Natural killer cell (primary cell): ENCODE data around the gene PDE4DIP. TPM values are rescaled to one million over a fixed set of nuclear protein-coding genes. Genes with fewer than 3 reads are reported as not detected.
"Not testable (repeated sequence)": the region's sequence is repeated elsewhere in the genome, so short reads cannot be mapped to it uniquely, and the experiment has no call there.

ENCODE experiments used
- ATAC-seq, 3 donors: fragments of 150-1000 bp in 2 of 3; fragments of 200-7000 bp in 1 of 3; cut with Tn5 transposase; 1 replicate in 1 of 3; 2 replicates in 2 of 3; pipeline ENCODE4 v1.10.0; 2021; ENCODE audit warnings: mild to moderate bottlenecking in 2 of 3, moderate library complexity in 2 of 3
- DNase-seq, 2 donors: peaks; one replicate each; pipeline versions ENCODE4 v3.0.0 to v3.0.0-alpha.2; 2013 to 2021; ENCODE audit warnings: mixed read lengths in 1 of 2
- H3K27ac ChIP-seq: one replicate; pipeline ENCODE4 v1.5.1; 2013; ENCODE audit warnings: mild to moderate bottlenecking, low read length
- H3K27me3 ChIP-seq: one replicate; pipeline ENCODE4 v1.6.1; 2013; ENCODE audit warnings: low read length; ENCODE audit not compliant: control insufficient read depth, insufficient read depth
- H3K36me3 ChIP-seq: one replicate; pipeline ENCODE4 v1.6.1; 2013; ENCODE audit warnings: low read length; ENCODE audit not compliant: control insufficient read depth, insufficient read depth
- H3K4me1 ChIP-seq: one replicate; pipeline ENCODE4 v1.6.1; 2013; ENCODE audit warnings: low read length; ENCODE audit not compliant: control insufficient read depth, insufficient read depth
- H3K4me3 ChIP-seq: one replicate; pipeline ENCODE4 v1.5.1; 2013; ENCODE audit warnings: low read length
- H3K9me3 ChIP-seq: one replicate; pipeline ENCODE4 v1.6.1; 2013; ENCODE audit warnings: low read length; ENCODE audit not compliant: control insufficient read depth, insufficient read depth
- H3K27ac Mint-ChIP-seq, 2 donors: one replicate each; pipeline ENCODE4 v1.8.0; 2022; ENCODE audit warnings: mild to moderate bottlenecking in 2 of 2, mixed read lengths in 2 of 2, moderate library complexity in 1 of 2
- H3K27me3 Mint-ChIP-seq, 2 donors: one replicate each; pipeline ENCODE4 v1.8.0; 2022; ENCODE audit warnings: low read depth in 2 of 2, mixed read lengths in 2 of 2
- H3K36me3 Mint-ChIP-seq: one replicate; pipeline ENCODE4 v1.8.0; 2022; ENCODE audit warnings: mixed read lengths
- H3K4me1 Mint-ChIP-seq, 2 donors: one replicate each; pipeline ENCODE4 v1.8.0; 2022; ENCODE audit warnings: mixed read lengths in 2 of 2
- H3K4me3 Mint-ChIP-seq: one replicate; pipeline ENCODE4 v1.8.0; 2022; ENCODE audit warnings: mild to moderate bottlenecking, moderate library complexity, mixed read lengths
- H3K9me3 Mint-ChIP-seq, 2 donors: one replicate each; pipeline ENCODE4 v1.8.0; 2022; ENCODE audit warnings: mixed read lengths in 2 of 2
- WGBS: methylation state at CpG from one replicate; pipeline ENCODE4 v1.1.7; 2013; ENCODE audit warnings: missing lambda C conversion rate; ENCODE audit not compliant: insufficient coverage; 5-methylcytosine and 5-hydroxymethylcytosine counted together
- intact Hi-C: fragments of 100-400 bp; cut with micrococcal nuclease; formaldehyde crosslinking; loops from one replicate; pipeline ENCODE4 v1.14.2; 2022
- total RNA-seq, 4 donors: library from RNA; stranded (reverse); fragments of 120-200 nt in 1 of 4; gene quantifications; one replicate each; pipeline versions ENCODE4 v1.2.3 to v1.2.4, GENCODE V29; 2013 to 2022

The PDE4DIP gene
- total RNA-seq, 3 donors from 2014 or later (not counting 1 experiment from before 2014, with no cell fraction given), result 13.1 to 23.4 (median 17.5) TPM

DNA sequence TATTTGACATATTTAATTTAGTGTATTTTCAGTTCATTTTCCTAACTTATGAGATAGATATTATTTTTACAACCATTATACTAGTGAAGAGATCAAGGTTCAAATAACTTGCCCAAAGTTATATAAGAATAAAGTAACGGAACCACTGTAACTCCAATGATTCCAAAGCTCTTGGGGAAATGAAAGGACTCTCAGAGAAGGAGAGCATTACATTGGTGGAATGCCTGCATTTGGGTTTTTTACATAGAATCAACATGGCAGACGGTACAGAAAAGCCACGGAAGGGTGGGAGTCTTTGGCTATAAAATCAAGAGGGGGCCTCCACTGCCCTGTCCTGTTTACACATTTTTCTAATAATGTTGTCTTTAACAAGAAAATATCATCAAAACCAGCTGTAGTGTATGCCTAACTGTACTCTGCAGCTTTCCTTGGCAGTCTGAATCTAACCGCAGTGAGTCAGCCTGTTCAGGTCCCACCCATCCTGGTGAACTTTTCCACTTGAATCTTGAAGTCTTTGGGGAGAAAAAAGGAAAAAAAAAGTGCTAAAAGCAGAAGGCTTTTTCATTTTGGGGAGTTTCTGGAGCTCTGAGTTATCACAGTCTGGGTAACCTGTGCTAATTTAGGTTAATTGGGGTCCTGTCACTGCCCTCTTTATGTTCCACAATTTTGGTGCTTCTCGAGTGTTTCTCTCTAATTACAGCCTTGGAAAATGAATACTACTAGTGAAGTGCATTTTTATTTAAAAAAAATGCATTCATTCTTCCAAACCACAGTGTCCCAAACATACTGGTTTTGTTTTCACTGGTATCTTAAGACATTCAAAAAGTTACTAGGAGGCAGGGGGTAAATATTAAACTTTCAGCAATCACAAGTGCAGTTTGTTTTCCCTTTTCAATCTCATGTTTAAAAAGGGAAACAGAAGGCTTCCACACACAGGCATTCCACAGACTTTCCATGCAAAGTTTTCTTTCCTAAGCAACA is 30.5 kb downstream of the PDE4DIP start:
- H3K36me3 Mint-ChIP-seq, H3K4me1 Mint-ChIP-seq, H3K4me1 ChIP-seq, H3K9me3 Mint-ChIP-seq, H3K36me3 ChIP-seq, H3K9me3 ChIP-seq, H3K27me3 ChIP-seq, H3K27me3 Mint-ChIP-seq, H3K4me3 Mint-ChIP-seq, H3K4me3 ChIP-seq, ATAC-seq, H3K27ac ChIP-seq, DNase-seq, intact Hi-C loops, H3K27ac Mint-ChIP-seq: not testable (repeated sequence)
- no CpG with 5 or more reads among the region's 5 CpGs for WGBS

DNA sequence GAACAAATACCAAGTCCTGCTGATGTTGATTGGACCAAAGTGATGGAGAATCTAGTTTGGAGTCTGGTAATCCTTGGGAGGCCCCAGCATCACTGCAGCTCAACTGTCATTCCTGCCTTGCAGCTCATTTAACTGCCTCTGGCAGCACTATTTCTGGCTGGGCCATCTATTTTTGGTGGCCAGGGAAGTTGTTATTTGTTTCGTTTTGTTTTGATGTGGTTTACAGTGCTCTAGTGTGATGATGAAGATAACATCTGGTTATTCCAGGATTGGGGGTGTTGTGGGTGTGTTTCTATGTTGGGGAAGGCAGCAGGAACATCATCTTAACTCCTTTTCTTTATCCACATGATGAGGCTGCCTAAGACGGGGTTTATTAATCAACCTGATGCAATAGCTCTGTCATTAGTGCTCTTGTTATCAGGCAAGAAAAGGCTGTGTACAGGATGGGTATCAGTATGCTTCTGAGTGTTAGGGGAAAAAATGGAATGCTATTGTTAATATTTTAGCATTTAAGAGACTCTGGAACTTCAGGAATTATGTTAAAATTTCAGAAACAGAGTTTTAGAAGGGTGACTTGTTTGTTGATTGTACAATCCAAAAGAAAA is 35.7 kb downstream of the PDE4DIP start:
- not testable (repeated sequence) for H3K27ac Mint-ChIP-seq, H3K27ac ChIP-seq

DNA sequence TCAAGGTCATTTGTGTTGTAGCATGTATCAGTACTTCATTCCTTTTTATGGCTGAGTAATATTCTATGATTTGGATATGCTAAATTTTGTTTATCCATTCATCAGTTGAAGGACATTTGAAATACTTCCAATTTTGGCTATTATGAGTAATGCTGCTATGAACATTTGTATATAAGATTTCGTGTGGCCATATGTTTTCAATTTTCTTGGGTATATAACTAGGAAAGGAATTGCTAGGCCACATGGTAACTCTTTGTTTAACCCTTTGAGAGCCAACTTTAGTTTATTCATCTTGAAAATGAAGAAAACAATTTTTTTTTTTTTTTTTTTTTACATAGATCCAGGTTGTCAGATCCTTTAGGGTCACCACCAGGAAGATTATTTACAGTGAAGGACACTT is 37.0 kb downstream of the PDE4DIP start:
- H3K27me3 ChIP-seq, DNase-seq, H3K36me3 ChIP-seq, H3K9me3 Mint-ChIP-seq, H3K27me3 Mint-ChIP-seq, H3K4me1 Mint-ChIP-seq, H3K27ac ChIP-seq, ATAC-seq, H3K9me3 ChIP-seq, H3K4me3 ChIP-seq, H3K27ac Mint-ChIP-seq, H3K4me3 Mint-ChIP-seq, H3K36me3 Mint-ChIP-seq, H3K4me1 ChIP-seq, intact Hi-C loops: not testable (repeated sequence)
- no CpG with 5 or more reads among the region's 1 CpG for WGBS

More for the DNA sequence above, 35.7 kb downstream of the PDE4DIP start:
- DNase-seq, H3K4me1 ChIP-seq, H3K9me3 ChIP-seq, H3K27me3 ChIP-seq, H3K27me3 Mint-ChIP-seq, H3K9me3 Mint-ChIP-seq, H3K36me3 ChIP-seq, H3K36me3 Mint-ChIP-seq, ATAC-seq, intact Hi-C loops, H3K4me3 ChIP-seq, H3K4me1 Mint-ChIP-seq, H3K4me3 Mint-ChIP-seq: not testable (repeated sequence)
- WGBS, result no CpG with 5 or more reads among the region's 2 CpGs

DNA sequence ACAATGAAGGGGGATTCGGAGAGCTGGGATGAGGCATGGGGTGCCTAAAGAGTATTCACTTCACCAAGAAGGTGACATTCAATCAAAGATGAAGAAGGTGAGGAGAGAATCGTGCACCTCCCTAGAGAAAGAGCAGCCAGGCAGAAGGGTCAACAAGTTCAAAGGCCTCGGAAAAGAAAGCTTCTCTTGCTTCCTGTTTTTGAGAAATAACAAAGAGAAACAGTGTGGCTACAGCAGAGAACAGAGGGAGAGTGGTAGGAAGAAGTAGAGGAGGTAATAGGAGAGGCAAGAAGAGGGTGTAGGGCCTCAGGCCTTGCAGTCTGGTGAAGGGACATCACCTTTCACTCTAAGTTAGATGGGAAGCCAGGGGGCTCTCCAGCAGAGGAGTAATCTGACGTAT is 41.0 kb downstream of the PDE4DIP start:
- H3K9me3 ChIP-seq, H3K36me3 Mint-ChIP-seq, ATAC-seq, H3K9me3 Mint-ChIP-seq, H3K4me3 Mint-ChIP-seq, H3K27ac ChIP-seq, H3K27me3 Mint-ChIP-seq, H3K27me3 ChIP-seq, H3K4me1 ChIP-seq, H3K4me1 Mint-ChIP-seq, H3K27ac Mint-ChIP-seq, intact Hi-C loops, DNase-seq, H3K36me3 ChIP-seq, H3K4me3 ChIP-seq: not testable (repeated sequence)
- WGBS, result 40% methylated on average over 1 of the region's 4 CpGs

DNA sequence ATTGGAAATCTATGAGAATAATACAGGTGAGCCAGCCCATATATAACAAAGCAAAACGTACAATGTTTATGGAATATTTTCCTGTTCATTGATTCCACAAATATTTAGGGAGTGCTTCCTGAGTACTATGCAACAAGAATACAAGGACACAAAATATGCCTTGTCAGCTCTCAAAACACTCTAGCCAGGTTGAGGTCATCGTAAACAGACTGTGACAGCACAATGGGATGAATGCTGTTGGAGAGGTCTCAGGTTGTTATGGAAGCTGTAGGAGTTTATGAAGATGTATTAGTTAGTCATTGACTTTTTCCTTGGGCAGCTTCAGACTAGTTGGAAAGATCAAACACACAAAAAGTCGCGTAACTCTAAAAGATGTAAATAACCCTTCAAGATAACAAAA is 42.1 kb downstream of the PDE4DIP start:
- not testable (repeated sequence) for H3K9me3 Mint-ChIP-seq, ATAC-seq
- WGBS, result no CpG with 5 or more reads among the region's 4 CpGs

DNA sequence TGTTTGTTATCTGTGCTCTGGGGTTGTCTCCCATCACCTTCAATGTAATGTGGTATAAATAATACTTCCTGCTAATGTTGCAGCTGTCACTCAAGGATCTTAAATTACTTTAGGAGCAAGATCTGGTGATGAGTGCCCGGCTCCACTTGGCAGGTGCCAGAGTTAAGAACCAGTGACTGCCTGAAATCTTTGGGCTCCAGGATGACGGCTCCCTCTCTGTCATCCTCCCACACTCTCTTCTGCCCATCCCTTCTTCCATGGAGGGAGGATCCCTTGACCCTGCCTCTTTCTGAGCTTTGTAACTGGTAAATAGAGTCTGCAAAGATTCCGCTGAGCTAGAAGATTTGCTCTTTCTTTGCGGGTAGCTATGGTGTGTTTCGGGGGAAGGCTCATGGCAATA is 44.4 kb downstream of the PDE4DIP start:
- no CpG with 5 or more reads among the region's 5 CpGs for WGBS
- H3K27me3 ChIP-seq, H3K36me3 ChIP-seq, H3K4me3 ChIP-seq, H3K4me1 ChIP-seq, H3K27ac ChIP-seq, H3K4me1 Mint-ChIP-seq, H3K9me3 ChIP-seq, H3K9me3 Mint-ChIP-seq, H3K4me3 Mint-ChIP-seq, H3K36me3 Mint-ChIP-seq, ATAC-seq, intact Hi-C loops, DNase-seq, H3K27ac Mint-ChIP-seq, H3K27me3 Mint-ChIP-seq: not testable (repeated sequence)

More for the DNA sequence above, 42.1 kb downstream of the PDE4DIP start:
- H3K4me3 ChIP-seq, H3K9me3 ChIP-seq, H3K27ac ChIP-seq, H3K4me3 Mint-ChIP-seq, H3K4me1 Mint-ChIP-seq, H3K27me3 Mint-ChIP-seq, H3K36me3 Mint-ChIP-seq, H3K36me3 ChIP-seq, intact Hi-C loops, H3K4me1 ChIP-seq, H3K27ac Mint-ChIP-seq, H3K27me3 ChIP-seq, DNase-seq: not testable (repeated sequence)

DNA sequence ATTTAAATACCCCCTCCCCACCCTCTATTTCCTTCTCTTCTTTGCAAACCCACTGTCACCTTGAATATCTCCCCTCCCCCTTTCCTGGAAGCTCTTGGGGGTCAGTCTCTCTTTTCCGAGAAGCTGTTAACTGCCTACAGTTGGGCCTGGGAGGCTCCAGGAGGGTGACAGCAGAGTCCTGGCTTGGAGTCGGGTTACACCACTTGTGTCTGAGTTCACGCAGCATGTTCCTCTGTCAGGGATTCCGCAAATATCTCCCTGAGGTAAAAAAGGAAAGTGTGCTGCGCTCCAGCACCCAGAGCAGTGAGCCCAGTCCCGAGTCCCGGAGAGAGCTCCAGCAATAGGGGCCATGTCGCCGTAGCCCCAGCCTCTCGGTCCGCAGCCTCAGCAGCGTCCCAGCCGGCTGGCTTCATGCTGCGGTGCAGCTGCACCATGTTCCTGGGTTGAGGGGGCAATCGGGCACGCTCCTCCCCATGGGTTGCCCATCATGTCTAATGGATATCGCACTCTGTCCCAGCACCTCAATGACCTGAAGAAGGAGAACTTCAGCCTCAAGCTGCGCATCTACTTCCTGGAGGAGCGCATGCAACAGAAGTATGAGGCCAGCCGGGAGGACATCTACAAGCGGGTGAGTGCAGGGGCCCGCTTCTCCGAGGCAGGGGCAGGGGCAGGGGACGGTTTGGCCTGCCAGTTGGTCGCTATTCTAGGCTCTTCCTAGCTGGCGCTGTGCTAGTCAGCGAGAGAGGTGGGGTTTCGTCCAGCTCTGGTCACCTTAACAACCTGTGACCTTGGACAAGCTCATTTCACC is 45.2 kb downstream of the PDE4DIP start:
- H3K27me3 ChIP-seq, H3K27me3 Mint-ChIP-seq, H3K4me3 ChIP-seq, H3K4me3 Mint-ChIP-seq, intact Hi-C loops, H3K9me3 ChIP-seq, ATAC-seq, H3K4me1 ChIP-seq, H3K36me3 Mint-ChIP-seq, H3K27ac Mint-ChIP-seq, H3K36me3 ChIP-seq, H3K4me1 Mint-ChIP-seq, DNase-seq, H3K27ac ChIP-seq, H3K9me3 Mint-ChIP-seq: not testable (repeated sequence)
- no CpG with 5 or more reads among the region's 28 CpGs for WGBS
